HG03135 (cell line): ENCODE data around the gene ADSL.

Source experiments
- ATAC-seq: cut with Tn5 transposase; IDR thresholded peaks from one replicate; pipeline ENCODE4 v1.9.1; 2021; ENCODE audit warnings: mild to moderate bottlenecking, moderate library complexity; ENCODE audit not compliant: unreplicated experiment

ADSL gene

DNA sequence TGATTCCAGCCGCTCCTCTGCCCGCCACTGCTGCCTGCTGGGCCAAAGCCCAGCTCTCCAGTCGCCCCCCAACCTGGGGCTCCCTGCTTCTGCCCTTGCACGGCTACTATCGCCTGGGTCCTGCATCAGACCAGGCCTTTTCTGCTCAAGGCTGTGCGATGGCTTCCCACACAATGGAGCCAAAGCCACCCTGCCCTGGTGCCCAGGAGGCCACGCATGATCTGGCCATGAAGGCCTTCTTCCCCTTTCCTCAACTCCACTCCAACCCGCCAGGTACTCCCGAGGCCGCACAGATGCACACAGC lies 69.9 kb downstream of the ADSL start:
- ATAC-seq = no peak

DNA sequence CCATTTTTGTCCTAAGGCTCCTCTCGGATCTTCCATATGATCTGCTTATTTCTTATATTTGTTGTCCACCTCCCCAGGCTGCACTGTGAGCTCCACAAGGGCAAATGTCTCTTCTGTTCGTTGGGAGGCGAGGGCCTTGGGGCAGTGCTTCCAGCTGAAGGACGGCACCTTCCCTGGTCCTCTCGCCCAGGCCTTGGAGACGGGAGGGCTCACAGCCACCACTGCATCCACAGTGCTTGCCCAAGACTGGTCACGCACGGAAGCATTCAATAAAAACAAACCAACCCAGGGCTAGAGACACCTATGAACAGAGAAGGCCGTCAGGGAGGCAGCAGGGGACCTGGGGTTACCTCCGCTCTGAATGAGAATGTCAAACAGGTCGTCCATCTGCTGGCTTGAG lies 70.3 kb downstream of the ADSL start:
- ATAC-seq = no peak

DNA sequence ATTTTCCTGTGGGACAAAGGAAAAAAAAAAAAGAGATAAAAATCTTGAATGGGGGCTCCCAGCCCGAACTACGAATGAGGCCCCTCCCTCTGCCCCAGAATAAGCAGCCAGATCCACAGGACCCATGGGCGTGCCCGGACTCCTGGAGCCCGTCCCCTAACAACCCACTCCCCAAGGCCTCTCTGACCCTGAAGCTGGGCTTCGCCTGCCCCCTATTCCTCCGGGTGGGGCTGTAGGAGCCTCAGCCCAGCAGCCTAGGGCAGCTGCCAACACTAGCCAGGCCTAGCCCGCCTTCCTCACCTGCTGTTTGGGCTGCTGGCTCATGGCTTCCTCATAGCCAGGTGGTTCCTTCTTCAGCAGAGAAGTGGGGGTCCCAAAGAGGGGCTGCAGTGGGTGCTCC lies 70.7 kb downstream of the ADSL start:
- ATAC-seq = no peak

DNA sequence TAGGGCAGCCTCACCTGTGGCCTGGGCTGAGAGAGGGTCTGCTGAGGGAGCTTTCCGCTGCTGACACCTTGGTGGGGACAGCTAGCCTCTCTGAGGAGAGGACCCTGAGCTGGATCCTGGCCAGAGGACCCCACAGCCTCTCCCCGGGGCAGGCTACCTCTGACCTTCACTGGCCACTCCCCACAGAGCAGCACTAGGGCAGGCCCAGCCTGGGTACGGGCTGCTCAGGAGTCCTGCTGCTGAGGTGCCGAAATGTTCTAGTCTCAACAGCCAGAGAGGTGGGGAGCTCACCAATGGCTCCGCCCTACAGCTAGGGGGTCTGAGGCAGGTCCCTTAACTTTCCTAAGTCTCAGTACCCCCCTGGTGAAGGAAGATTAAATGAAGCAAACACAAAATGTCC lies 71.6 kb downstream of the ADSL start:
- ATAC-seq = no peak

DNA sequence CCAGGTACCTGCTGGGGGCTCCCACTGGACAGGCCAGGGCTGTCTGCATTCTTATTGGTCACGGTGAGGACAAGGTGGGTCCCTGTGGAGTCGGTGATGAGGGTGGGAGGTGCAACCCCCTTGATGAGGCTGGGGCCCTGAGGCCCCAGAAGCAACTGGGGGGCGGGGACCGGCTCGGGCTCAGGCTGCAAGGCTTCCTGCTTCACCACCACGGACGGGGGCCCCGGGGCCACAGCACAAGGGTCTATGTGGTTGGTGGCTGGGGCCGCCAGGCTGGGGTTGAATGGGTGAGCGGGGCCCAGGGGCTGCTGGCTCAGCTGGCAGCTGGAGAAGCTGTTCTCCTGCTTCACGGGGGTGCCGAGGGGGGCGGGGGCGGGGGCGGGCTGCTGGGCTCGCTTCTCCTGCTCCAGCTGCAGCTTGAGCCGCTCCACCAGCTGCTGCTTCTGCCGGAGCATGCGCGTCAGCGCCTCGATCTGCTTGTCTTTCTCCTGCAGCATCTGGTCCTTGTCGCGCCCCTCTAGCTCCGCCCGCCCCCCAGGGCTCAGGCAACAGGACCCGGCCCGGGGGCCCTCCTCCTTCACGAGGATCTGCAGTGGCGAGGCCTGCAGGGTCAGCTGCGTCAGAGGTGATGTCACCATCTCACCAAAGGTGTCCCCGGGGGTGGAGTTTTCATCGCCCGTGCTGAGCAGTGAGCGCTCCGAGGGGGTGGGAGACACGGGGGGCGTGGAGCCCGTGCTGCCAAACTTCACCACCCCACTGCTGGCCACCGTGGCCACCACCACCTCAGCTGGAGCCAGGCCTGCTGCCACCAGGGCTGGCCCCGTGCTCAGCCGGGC lies 72.3 kb downstream of the ADSL start:
- no peak for ATAC-seq

DNA sequence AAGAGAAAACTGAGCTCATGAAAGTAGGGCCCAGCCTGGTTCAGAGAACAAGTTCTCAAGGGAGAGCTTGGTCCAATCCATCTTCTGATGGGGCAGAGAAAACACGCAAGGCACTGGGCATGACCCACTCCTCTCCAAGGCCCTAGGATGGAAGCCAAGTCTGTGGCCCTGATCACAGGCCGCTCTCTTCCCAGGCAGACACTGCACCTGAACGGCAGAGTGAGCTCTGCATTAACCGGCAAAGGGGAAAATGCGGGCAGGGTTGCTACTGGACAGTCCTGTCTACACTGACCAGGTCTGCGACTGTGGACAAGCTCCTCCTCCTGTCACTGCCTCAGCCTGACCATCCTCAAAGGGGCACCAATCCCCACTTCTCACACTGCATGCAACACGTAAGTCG lies 73.4 kb downstream of the ADSL start:
- no peak for ATAC-seq

DNA sequence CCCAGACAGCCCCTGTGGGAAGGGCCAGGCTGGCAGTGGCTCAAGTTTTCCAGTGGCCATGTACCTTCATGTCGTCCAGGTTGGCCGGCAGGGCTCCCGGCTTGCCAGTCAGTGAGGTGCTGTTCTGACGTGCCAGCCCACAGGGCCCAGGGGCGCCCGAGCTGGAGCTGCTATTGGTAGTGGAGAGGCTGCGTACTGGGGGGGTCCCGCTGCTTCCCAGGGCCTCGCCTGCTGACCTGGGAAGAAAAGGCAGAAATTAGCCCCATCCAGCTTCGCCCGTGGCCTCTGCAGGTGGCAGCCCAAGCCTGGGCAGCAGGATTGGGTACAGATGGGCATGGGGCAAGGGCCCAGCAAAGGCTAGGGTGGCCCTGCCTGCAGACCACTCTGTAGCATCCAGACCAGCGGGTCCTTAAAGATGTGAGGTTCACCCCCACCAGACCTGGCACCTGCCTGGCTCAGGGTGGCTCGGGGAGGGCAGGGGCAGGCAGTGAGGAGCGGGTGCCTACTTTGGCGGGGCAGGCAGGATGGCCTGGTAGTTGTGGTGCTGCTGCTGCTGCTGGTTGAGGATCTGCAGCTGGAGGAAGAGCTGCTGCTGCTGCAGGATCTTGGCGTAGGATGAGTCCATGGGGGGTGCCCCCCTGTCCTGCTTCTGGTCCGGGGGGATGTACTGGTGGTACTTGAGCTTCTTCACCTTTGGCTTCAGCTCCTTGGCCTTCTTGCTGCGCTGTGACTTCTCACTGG lies 74.2 kb downstream of the ADSL start:
- no peak for ATAC-seq

DNA sequence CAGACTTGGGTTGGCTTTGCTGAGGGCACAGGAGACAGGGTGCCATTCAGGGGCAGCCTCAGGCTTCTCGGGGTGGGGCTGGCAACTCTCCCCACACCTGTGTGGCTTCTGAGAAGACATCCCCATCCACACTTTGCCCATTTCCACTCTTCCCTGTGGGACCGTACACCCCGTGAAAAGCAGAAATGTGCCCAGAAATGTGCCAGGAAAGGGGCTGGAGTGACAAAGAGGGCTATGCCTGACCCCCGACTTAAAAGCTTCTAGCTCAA lies 74.7 kb downstream of the ADSL start:
- ATAC-seq = no peak

DNA sequence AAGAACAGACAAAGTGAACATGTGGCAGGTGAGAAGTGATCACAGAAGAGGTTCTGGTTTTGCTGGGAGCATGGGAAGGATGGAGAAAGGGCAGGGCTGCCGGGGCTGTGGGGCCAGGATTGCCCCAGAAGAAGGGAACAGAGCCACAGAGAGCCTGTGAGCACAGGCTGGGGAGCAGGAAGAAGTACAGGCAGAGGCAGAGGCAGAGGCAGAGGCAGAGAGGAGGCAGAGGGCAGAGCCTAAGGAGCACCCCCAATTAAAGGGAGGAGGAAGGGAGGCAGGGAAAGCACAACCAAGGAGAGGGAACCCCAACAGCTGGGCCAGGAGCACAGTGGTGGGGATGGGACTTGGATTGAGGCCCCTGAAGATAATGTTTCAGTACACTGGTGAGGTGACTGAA lies 75.6 kb downstream of the ADSL start:
- ATAC-seq = no peak

DNA sequence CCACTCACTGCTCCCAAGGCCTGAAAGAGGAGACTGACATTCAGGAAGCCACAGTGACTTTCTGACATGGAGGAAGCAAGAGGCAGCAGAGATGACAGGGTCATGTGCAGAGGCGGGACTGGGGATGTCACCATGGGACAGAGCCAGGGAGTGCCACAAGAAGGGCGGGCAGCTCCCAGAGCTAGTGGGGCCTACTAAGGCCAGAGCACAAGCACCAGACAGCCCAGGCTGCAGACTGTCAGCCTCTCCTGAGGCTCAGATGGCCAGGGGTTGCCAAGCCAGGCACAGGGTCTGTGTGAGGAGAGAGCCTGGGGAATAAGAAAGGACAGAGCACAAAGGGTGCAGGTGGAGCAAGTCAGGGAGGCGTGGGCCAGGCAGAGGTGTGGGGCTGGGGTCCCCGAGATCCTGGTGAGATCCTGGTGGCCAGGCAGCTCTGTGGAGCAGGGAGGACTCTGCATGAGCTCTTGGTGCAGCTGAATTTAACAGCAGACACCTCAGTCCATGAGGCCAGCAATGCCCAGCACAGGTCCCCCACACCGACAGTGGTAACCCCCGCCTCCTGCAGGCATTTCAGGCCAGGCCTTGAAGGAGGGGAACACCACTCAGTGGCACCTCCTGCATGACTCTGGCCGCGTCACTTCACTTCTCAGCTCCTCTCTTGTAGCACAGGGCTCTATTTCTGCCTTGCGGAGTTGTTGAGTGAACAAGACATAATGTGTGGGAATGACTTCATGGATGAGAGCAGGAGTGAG lies 76.4 kb downstream of the ADSL start:
- no peak for ATAC-seq

DNA sequence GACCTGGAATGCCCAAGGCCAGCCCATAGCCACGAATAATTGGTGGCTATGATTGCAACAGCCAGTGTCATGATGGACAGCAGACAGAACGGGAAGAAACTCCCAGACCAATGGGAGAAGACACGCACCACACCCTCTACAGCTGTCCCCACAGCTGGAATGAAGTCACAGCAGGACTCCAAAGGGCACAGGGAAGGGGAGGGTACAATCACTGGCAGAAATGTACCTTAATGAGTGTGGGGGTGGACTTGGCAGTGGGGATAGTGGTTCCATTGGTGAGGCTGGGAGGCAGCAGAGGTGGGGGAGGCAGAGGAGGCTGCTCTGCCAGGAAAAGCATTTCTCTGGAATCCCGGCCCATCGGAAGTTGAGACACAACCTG lies 77.0 kb downstream of the ADSL start:
- ATAC-seq = no peak

DNA sequence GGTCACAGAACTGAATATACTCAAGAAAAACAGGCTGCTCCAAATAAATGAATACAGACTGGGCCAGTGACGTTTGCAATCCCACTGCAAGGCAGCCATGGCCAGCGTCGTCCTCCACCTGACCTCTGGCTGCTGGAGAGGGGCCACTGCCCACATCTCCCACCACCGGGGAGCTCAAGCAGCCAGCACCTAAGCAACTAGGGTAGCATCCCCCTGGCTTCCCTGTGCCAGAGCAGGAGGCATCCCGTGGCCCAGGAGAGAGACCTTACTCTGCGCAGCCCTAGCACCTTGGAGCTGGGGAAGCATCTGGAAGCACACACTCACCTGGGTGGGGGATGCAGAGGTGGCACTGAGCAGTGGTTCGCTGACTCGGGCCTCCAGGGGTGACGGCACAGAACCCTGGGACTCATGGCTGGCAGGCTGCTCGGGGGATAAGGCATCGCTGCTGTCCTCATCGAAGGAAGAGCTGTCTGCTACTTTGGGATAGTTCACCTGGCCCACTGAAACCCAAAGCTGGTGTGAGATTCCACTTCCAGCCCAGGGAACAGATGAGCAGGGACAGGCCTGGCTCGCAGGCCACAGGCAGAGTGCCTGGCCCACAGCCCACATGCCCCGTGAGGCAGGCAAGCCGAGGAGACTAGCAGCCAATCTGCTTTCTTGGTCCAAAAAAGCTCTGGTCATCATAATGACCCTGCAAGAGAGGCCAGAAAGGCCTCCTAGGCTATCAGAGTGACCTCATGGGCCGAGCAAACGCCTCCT lies 77.8 kb downstream of the ADSL start:
- no peak for ATAC-seq

DNA sequence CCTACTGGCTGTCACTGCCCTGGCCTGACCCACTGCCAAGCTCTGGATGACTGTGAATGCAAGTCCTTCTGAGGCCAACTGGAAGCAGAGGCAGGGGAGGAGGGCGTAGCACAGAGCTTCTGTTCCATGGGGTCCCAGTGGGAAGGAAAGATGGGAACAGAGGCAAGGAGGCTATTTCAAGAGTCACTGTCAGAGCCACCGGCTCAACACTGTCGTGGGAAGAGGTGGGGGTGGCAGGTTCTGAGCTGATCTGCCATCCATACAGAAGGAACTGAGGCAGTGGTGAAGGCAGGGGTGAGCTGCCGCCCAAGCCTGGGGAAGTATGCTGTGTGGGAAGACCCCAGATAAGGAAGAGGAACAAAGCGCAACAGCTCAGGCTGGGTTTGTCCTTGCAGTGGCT lies 78.8 kb downstream of the ADSL start:
- no peak for ATAC-seq

DNA sequence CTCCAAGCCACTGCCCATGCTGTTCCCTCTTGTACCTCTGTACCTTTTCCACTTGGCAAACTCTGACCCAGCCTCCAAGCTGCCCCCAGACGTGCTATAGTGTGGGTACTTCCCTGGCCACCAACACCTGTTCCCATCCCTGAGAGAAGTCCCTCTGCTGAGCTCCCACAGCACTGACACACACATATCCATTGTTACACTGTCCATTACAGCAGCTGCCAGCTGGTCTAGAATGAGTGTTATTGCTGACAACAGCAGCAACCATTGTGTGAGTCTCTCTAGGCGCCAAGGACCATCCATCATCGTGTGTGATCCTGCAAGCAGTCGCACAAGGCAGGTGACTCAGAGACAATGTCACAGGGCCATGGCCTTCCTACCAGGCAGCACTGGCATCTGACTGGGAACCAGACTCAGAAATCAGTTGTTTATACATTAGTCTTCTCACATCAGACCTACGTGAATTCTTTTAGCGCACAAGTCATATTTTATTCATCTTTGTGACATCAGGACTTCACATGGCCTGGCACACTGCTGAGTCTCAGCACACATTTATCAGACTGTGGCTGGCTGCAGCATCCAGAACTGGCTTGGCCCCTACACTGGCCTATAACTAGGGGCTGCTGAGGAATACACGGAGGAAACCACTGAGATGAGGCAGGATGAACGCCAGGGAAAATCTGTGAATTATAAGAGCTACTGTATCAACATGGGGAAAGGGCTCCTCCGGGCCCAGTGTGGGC lies 80.5 kb downstream of the ADSL start:
- no peak for ATAC-seq

DNA sequence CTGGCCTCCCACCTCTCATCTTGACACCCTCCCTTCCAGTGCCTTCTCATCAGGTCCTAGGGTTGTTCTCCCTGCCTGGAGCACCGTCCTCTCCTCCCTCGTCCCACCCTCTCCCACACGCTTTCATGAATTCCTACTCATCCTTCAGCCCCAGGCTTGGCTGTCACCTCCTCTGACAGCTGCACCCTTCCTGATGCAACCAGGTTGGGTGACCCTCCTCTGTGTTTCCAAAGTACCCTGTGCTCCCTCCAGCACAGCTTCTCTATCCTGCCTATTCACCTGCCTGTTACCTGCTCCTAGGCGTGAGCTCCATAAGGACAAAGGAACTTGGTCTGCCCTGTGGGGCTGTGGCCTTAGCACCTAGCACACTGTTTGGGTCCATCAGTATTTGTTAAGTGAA lies 82.5 kb downstream of the ADSL start:
- ATAC-seq = no peak

DNA sequence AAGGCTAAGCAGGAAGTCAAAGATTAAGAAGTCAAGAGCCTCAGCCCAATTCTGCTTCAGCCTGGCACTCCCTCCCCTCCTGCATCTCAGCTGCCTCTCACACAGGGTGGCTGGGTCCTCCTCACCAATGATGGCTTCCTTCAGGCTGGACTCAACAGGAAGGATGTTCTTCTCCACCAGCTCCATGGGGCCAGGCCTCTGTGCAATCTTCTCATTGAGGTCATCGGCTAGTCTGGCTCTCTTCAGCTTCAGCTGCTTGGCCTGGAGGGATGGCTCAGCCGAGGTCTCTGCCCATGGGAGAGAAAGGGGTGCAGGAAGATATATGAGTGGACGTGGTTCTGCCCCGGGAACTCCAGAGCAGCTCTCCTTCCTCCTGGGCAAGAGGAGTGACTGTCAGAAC lies 83.2 kb downstream of the ADSL start:
- no peak for ATAC-seq

DNA sequence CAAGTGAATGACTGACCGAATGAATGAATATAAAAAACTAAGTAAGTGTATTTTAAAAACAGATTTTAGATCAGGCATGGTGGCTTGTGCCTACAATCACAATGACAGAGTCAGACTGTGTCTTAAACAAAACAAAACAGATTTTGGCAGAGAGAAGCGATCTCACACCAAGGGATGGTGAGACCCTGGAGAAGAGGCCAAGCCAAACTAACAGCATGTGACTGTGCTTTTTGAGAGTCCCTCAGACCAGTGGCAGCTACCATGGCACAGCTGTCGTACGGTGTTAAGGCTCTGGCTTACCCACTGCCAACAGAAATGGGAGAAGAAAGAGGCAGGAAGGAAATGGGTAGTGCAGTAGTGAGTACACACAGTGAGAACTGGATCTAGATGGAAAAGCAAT lies 84.7 kb downstream of the ADSL start:
- no peak for ATAC-seq

DNA sequence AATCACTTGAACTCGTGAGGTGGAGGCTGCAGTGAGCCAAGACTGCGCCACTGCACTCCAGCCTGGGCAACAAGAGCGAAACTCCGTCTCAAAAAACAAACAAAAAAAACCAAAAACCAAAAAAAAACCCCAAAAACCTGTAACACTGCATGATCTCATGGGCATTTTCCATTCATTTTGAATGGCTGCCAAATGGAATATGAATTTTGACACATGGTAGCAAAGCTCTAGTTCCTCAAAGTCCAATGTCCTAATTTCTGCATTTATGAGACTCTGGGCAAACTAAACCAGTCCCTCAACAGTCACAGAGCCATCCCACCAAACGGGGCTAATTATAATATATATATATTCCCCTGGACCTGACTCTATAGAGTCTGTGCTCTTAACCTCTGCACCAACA lies 85.9 kb downstream of the ADSL start:
- ATAC-seq = no peak

DNA sequence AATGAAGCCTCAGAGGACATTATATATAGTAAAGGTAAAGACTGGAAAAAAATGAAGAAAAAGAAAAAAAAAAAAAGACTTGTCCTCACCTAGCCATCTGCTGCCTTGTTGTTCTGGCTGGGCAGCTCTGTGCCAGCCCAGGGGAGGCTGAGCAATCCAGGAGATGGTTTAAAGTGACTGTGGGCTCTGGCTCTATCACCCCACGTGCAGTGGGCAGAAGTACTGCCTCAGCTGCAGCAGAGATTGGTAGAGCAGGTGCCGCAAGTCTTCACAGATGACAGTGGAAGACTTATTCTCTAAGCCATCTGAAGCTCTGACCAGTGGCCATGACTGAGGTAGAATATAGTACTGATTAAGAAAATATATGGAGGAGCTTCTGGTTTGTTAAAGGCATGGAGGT lies 86.3 kb downstream of the ADSL start:
- ATAC-seq = no peak

DNA sequence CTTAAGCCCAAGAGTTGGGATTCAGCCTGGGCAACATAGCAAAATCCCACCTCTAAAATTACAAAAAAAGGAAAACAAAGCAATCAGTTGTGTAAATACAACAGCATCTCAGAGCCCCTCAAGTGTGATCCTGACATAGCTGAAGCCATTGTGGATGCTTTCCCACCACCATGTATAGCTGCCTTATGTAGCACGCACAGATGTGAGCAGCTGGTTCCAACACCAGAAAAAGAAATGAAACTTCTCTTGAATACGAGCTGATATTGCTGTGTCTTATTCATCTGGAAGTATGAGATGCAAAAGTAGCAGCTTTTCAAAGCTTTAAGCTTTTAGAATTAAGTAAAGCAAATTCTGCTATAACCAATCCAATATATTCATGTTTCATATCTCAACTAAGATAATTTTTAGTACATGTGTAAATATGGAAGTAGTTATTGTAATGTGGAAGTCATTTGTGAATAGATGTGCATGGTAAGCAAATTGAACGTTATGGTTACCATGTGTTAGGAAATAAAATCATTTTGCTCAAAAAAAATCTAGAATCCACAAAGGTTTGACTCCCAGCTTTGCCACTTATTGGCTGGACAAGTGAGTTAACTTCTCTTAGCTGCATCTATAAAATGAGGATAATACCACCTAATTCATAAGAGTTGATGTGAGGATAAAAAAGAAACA lies 87.3 kb downstream of the ADSL start:
- ATAC-seq = no peak
